Cardiac septum (tissue), 1 donor: ENCODE results near the gene EHD1. TPM values are rescaled to one million over a fixed set of nuclear protein-coding genes. Genes with fewer than 3 reads are reported as not detected.

Experiments
- DNase-seq: peaks from one replicate; pipeline ENCODE4 v3.0.0-alpha.2; 2020; ENCODE audit warnings: low spot score
- intact Hi-C: fragments of 100-400 bp; cut with DNase I; formaldehyde crosslinking; loops from one replicate; pipeline ENCODE4 v1.14.0; 2022
- long read RNA-seq: library from polyadenylated mRNA; unstranded; transcript quantifications from one replicate; pipeline ENCODE4 v2.0.0, GENCODE V29; 2021
- total RNA-seq: library from RNA; stranded (reverse); fragmentation: NEBNext Ultra II Directional; extraction: Animal tissue kit (Norgen Biotek cat#: 25700); gene quantifications from one replicate; pipeline ENCODE4 v1.2.1, GENCODE V29; 2021
- donor health status: DM: no; HTN: no; CAD: no.

EHD1 gene
- total RNA-seq, result 50.9 TPM
- long read RNA-seq, full-length matches to known transcripts, result 41 of 89 reads
- long read RNA-seq, partial matches to known transcripts, result 6 of 89 reads
- long read RNA-seq, other reads (novel, unspliced or antisense), result 42 of 89 reads

GRCh38 chr11:64878494-64879243 is at the start of gene EHD1:
Gene EHD1, minus strand, starts transcription at chr11:64878621. Its CDS starts 157 bp downstream, at chr11:64878464.
- DNase-seq, result peak; percentile 99
- intact Hi-C loops, result no loop called here

- intact Hi-C loops, result loop anchor here (5.0 kb wide), 1 partner anchor 86 kb away; the partner anchor contains the start of gene ARL2
- no peak for DNase-seq
Observed at GRCh38 chr11:64926689-64927088, 48.3 kb upstream of the EHD1 start.

- intact Hi-C loops, result loop anchor here (5.0 kb wide), 1 partner anchor 87 kb away; the partner anchor contains the start of gene ARL2
- no peak for DNase-seq
Observed at GRCh38 chr11:64925536-64926436, 47.4 kb upstream of the EHD1 start.

- intact Hi-C loops, result loop anchor here (1.0 to 5.0 kb wide), 2 partner anchors 87 to 102 kb away; partner anchors contain the start of genes ARL2 and SNX15
Observed at GRCh38 chr11:64924910-64925284, 46.5 kb upstream of the EHD1 start.

GRCh38 chr11:64923944-64924909 is 45.8 kb upstream of the EHD1 start, which contains the start of gene PPP2R5B:
Gene PPP2R5B, plus strand, starts transcription at chr11:64924689. Its CDS starts 1,046 bp downstream, at chr11:64925735.
- intact Hi-C loops, result loop anchor here (1.0 kb wide), 1 partner anchor 103 kb away; the partner anchor contains the start of gene SNX15
- peak; percentile 96 for DNase-seq

More at GRCh38 chr11:64924910-64925284, 46.5 kb upstream of the EHD1 start:
- DNase-seq, result no peak

- intact Hi-C loops, result no loop called here
- DNase-seq, result no peak
Observed at GRCh38 chr11:64923151-64923661, 44.8 kb upstream of the EHD1 start.

- intact Hi-C loops, result no loop called here
- no peak for DNase-seq
Observed at GRCh38 chr11:64921384-64921783, 43.0 kb upstream of the EHD1 start.

GRCh38 chr11:64920124-64920523 is 41.7 kb upstream of the EHD1 start:
- DNase-seq, result no peak
- intact Hi-C loops, result no loop called here

GRCh38 chr11:64919627-64920026 is 41.2 kb upstream of the EHD1 start:
- intact Hi-C loops, result no loop called here
- DNase-seq, result no peak

- intact Hi-C loops, result no loop called here
- no peak for DNase-seq
Observed at GRCh38 chr11:64918017-64918416, 39.6 kb upstream of the EHD1 start.

- intact Hi-C loops, result no loop called here
Observed at GRCh38 chr11:64917663-64917995, 39.2 kb upstream of the EHD1 start.

GRCh38 chr11:64916775-64917662 is 38.6 kb upstream of the EHD1 start, which contains the start of gene ATG2A:
Gene ATG2A, minus strand, starts transcription at chr11:64917209. Its CDS starts 74 bp downstream, at chr11:64917135.
- intact Hi-C loops, result no loop called here
- DNase-seq, result peak; percentile 99

More at GRCh38 chr11:64917663-64917995, 39.2 kb upstream of the EHD1 start:
- no peak for DNase-seq

- intact Hi-C loops, result no loop called here
- DNase-seq, result peak; percentile 84
Observed at GRCh38 chr11:64916040-64916774, 37.8 kb upstream of the EHD1 start.

- DNase-seq, result no peak
- intact Hi-C loops, result no loop called here
Observed at GRCh38 chr11:64915376-64915887, 37.0 kb upstream of the EHD1 start.

GRCh38 chr11:64914123-64914522 is 35.7 kb upstream of the EHD1 start:
- intact Hi-C loops, result no loop called here
- DNase-seq, result no peak

- intact Hi-C loops, result no loop called here
- no peak for DNase-seq
Observed at GRCh38 chr11:64913171-64913727, 34.8 kb upstream of the EHD1 start.
